VCaP (cell line): ENCODE results near the gene TRMT11.
"Not testable (repeated sequence)": the region's sequence is repeated elsewhere in the genome, so short reads cannot be mapped to it uniquely, and the experiment has no call there.

ENCODE experiments used
- H3K27ac ChIP-seq: fragments of 450-650 bp; 2 replicates; pipeline ENCODE4 v1.5.1; 2017
- TF ChIP-seq, protein P1 (sequence below): fragments of 450-650 bp; conservative IDR thresholded peaks from 2 replicates; pipeline ENCODE4 v1.5.1; 2017; ENCODE audit warnings: mild to moderate bottlenecking, moderate library complexity

The TRMT11 gene

DNA sequence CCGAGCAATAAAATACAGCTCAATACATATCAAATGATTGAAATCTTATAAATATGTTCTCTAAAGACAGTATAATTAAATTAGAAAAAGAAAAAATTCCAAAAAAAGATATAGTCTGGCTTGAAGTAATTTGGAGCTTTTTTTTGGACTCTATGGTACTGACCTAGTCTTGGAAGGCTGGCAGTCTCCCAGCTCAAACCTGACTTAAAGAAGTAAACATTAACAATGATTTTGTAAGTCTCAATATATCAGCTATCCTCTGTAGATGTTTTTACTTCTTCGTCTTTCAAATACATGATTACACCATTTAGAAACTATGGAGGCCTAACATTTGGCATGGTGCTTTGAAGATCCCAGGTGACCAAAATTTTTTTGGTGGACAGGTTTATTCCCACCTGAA lies 15.6 kb upstream of the TRMT11 start:
- TF ChIP-seq, protein P1, sequence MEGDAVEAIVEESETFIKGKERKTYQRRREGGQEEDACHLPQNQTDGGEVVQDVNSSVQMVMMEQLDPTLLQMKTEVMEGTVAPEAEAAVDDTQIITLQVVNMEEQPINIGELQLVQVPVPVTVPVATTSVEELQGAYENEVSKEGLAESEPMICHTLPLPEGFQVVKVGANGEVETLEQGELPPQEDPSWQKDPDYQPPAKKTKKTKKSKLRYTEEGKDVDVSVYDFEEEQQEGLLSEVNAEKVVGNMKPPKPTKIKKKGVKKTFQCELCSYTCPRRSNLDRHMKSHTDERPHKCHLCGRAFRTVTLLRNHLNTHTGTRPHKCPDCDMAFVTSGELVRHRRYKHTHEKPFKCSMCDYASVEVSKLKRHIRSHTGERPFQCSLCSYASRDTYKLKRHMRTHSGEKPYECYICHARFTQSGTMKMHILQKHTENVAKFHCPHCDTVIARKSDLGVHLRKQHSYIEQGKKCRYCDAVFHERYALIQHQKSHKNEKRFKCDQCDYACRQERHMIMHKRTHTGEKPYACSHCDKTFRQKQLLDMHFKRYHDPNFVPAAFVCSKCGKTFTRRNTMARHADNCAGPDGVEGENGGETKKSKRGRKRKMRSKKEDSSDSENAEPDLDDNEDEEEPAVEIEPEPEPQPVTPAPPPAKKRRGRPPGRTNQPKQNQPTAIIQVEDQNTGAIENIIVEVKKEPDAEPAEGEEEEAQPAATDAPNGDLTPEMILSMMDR, result no peak
- H3K27ac ChIP-seq, result no peak overlapping the region

DNA sequence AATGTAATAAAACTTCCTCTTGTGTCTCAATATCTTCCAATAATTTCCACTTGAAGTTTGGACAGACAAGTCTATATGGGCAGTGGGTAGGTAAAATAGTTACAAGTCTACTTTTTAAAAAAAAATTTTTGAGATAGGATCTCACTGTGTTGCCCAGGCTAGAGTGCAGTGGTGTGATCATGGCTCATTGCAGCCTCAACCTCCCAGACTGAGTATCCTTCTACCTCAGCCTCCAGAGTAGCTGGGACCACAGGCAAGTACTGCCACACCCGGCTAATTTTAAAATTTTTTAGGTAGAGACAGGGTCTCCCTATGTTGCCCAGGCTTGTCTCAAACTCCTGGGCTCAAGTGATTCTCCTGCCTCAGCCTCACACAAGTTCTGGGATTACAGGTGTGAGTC lies 13.9 kb upstream of the TRMT11 start:
- not testable (repeated sequence) for H3K27ac ChIP-seq

DNA sequence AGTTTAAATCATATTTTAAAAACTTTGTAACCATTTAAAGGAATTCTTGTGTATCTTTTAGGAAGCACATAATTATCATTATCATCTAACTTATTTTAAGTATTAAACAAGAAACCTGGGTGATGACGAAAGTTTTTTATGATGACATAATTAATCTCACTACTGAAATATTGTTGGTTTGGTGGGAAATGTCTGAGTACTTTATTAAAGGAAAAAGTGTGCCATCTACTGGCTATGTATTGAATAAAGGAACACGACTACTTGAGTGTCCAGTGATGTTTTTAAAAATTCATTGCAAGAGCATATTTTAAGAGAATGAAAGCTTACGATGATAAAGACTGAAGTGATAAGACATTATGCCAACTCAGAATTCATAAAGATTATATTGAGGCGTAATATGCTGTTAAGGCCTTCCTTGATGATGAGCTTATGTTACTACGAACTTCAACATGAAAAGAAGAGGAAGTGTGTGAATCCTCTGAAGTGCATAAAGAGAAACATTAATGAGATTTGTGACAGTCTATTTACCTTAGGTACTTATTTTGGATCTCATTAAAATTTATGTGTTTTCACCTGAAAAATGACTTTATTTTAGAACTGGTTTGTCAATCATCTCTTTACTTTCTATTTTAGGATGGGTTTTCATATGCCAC lies 12.0 kb upstream of the TRMT11 start:
- no peak overlapping the region for H3K27ac ChIP-seq
- TF ChIP-seq, protein P1, result peak; percentile 71

DNA sequence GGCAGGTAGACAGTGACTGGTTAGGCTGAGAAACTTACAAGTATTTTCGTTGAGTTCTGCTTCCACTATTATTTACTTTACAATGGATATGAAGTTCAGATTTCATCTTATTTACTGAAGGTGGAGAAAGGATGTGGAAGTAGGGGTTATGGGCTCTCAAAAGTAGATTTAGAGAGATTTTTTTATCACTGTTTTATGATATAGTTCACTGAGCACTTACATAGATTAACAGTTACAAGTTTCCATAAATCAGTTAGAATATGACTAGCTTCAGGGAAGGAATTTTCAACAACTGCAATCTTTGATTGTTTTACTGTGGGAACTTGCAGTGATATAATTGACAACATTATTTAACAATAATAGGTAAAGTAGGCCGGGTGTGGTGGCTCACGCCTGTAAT lies 7.2 kb upstream of the TRMT11 start:
- H3K27ac ChIP-seq, result no peak overlapping the region
- TF ChIP-seq, protein P1, result no peak

DNA sequence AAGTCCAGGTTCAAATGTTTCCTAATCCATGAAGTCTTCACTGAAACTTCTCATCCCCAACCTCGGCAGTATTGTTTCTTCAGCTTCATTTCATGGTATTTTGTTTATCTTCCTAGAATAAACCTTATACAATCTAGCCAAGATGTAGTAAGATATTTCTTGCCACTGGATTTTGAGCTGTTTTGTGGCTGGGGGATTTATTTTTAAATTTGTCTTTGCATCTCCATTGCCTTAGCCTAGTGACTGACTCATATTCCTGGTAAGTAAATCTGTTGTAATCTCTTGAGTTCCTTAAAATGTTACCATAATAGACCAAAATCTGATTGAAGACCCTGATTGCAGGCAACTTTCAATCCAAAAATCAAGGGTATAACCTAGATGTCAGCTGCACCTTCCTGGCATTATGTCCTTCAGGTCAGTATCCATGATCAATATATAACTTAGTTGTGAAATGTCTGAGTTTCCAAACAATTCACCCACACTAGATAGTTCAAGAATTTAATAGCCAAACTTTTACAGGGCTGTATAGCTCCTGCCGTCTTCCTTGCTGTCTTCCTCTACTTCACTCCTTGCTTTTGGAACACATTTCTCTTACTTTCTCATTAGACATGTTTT lies 4.7 kb upstream of the TRMT11 start:
- H3K27ac ChIP-seq, result no peak overlapping the region
- TF ChIP-seq, protein P1, result no peak

DNA sequence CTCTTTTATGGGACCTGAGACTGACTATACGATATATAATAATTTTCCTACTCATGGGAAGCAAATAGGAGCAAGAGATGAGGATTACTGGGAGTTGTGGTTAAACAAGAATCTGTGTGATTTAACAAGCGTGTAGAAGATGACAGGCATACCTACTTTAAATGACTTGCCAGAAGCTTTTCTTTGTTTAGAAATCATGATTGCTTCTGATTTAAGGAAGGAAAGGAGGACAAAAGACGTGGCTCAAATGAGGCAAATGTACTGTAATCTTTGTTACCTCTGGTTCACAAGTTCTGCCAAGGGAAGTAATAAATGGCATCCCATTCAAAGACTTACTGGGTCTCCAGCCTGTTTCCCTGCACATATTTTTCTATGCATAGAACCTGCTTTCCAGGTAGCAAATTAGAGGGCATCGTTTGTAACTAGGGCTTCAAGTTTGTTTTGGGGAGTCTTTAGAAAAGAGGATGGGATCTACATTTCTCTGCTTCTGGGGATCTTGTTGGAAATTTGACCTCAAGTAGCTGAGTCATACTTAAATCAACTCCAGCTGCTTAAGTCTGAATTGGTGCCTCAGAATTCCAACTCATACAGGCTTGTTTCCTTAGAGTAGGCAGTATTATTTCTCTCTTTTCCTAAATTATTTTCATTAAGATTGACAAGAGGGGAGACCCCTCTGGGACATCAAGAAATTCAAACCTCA lies 2.9 kb upstream of the TRMT11 start:
- TF ChIP-seq, protein P1, result no peak
- no peak overlapping the region for H3K27ac ChIP-seq

DNA sequence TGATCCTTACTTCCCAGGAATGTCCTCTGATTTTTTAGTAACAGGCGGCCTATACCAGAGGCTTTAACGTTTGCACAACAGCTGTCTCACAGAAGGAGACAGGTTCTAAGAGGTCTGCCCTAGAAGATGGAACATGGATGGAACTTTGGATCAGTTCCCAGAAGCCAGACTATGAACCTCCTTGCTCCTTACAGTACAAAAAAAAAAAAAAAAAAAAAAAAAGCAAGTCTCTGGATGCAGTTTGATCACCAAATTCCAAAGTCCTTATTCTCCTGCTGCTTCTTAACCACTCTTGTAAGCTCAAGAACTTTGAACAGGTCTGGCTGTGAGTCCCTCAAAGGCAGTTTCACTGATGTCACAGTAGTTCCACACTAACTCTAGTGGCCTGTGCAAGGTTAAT lies 2.0 kb upstream of the TRMT11 start:
- TF ChIP-seq, protein P1, result no peak
- no peak overlapping the region for H3K27ac ChIP-seq

DNA sequence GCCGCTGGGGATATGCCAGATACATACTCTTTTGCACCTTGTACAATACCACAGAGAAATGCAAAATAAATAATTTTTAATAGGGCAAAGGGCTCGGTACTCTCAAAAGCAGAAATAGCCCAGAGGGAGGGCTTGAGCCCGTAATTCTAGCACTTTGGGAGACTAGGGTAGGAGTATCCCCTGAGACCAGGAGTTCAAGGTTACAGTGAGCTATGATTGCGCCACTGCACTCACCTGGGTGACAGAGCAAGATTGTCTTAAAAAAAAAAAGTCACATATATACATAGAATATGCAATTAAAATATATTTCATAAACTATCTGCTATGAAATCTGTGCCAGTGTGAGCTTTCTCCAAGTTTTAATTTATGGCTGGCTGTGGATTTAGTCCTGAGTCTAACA lies 818 bp upstream of the TRMT11 start:
- peak overlapping the region; percentile 93 for H3K27ac ChIP-seq

More for the DNA sequence above, 818 bp upstream of the TRMT11 start:
- TF ChIP-seq, protein P1, result no peak
